NCI-H2081 (cell line): Measurements from ENCODE around the gene LDB2.
"Not testable (repeated sequence)": the region's sequence is repeated elsewhere in the genome, so short reads cannot be mapped to it uniquely, and the experiment has no call there.

Experiments used
- DNase-seq, 2 experiments: peaks; one replicate each; lab custom pipeline; 2025; lab: John Stamatoyannopoulos, UW

Gene LDB2

GRCh38 chr4:16897991-16898827 lies at the start of gene LDB2:
TSS of gene LDB2 (minus strand) at chr4:16898645.
- no peak for DNase-seq

DNA sequence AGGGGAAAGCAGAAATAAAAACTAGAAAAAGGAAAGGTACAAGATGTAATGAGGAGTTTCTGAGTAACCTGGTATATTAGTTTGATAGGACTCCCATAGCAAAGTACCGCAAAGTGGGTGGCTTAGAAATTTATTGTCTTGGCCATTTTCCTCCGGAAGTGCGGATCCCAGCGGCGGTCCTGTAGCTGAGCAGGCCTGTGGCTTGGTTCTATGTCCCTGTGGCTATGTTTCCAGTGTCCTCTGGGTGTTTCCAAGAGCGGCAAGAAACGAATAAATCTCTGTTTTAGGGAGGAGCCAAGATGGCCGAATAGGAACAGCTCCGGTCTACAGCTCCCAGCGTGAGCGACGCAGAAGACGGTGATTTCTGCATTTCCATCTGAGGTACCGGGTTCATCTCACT lies 44.0 kb upstream of the LDB2 start:
- peak in 1 of 2 experiments; percentile 5 for DNase-seq

- DNase-seq = no peak
Measured at GRCh38 chr4:16939178-16939577, 40.7 kb upstream of the LDB2 start.

GRCh38 chr4:16938512-16939040 lies 40.1 kb upstream of the LDB2 start:
- DNase-seq = no peak

DNA sequence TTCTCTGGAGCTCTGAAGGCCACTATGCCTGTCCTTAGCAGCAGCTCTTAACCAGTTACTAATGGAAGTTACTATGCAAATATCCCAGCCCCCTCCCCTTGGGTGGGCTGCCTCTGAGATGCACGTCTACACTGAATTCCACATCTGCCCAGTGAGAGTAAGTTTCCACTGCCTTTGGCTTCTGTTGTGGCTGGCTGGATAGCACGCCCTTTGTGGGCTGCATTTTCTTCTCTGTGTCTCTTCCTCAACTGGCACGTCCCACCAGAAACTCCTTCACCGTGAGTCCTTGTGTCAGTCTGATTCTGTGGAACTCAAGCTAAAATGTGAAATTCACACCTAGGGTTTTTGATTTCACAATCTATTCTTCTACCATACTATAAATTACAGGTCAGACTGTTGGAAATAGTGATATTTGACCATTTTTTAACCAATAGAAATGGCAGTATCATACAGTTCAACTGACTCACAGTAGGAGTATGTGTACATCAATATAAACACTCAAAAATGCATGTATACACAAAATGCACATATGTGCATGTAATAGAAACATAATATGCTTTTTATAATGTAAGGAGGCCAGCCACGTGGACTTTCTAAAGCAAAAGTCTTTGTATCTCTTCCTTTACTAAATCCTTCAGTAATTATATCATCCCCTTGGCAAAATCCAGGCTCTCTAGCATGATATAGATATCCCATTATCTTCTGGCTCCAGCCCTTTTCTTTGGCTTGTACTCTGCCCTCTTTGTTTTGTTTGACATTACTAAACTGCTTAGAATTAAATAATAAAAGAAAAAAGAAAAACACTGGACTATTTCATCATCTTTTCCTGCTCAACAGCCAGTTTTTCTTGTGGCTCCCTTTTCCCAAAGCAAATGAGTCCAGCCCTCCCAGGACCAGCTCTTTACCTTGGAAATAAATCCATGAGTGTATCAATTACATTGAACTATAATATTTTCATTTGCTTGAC lies 33.2 kb upstream of the LDB2 start:
- no peak for DNase-seq

GRCh38 chr4:16926214-16926613 lies 27.8 kb upstream of the LDB2 start:
- no peak for DNase-seq

- DNase-seq = not testable (repeated sequence)
Measured at GRCh38 chr4:16918716-16919115, 20.3 kb upstream of the LDB2 start.

- peak; percentile 48 to 52 for DNase-seq
Measured at GRCh38 chr4:16916719-16917337, 18.4 kb upstream of the LDB2 start.

- DNase-seq = no peak
Measured at GRCh38 chr4:16916031-16916430, 17.6 kb upstream of the LDB2 start.

GRCh38 chr4:16914208-16914607 lies 15.8 kb upstream of the LDB2 start:
- no peak for DNase-seq

- DNase-seq = no peak
Measured at GRCh38 chr4:16912896-16913295, 14.5 kb upstream of the LDB2 start.

GRCh38 chr4:16909281-16909680 lies 10.8 kb upstream of the LDB2 start:
- DNase-seq = no peak

GRCh38 chr4:16908377-16909021 lies 10.1 kb upstream of the LDB2 start:
- no peak for DNase-seq

DNA sequence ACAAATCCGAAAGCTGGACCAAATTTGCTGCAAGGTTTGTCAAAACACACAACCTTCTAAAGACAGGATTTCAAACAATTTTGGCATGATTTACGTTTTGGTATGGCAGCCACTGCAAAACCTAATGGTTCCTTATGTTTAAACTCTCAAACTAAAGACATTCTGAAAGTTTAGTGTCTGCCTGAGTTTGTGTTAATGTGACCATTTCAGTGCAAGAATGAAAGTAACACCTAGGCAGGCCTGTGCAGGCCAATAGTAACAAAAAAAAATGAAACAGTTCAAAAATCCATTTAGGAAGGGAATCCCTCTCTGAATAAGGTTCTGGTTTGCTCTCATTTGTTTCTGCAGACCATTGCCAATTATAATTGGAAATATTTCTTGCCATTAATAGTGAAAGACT lies 1.9 kb upstream of the LDB2 start:
- no peak for DNase-seq

DNA sequence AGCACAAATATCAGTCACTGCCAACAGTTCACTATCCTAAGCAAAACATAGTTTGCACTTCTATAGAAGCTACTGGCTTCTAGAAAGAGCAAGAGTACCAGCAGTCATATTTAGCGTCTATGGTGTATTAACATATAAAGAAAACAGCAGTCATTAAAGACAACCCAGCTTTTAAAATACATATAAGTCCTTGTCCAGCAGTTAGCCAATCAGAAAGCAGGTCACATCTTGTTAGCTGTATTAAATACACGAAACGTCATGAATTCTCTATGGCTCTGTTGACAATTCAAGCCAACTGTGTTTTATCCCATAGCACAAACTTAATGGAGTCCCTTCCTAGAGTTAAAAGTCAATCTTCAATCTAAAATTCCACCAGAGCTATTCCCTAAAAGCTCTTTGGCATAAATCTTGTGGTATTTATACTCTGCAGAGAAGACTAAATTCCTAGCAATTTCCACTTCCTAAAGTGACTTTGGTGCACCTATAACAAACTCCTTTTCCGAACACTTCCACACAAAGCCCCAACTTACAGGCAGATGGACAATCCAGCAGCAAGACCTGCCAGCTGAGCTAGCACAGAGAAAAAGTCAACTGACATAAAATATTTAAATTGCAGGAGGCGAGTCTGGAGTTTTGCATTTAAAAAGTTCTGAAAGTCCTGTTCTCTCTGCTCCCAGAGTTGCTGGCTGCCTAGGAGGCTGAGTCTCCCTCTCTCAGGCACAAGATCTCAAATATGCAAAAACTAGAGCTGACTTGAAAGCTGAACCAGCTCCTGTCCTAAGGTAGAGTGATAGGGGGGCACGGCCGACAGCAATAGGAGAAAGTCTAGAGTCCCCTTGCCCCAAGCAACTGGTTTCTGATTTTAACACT lies 1.3 kb downstream of the LDB2 start:
- DNase-seq = no peak

DNA sequence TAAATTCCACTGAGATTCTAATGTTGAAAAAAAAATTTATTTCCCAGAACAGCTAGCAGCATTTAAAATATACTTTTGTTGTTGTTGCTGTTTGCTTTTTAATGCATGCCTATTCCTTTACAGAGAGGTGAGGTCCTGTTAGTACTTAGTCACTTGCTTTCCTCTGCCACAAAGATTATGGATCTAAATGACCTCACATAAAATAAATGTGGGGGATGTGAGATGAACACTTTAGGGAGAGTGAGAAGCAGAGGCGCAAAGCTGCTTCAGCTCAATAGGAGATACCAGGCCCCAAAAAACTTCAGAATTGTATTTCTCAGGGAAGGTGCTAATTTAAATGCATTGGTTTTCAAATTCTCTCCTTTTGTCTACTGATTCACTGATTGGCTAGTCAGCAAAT lies 4.0 kb downstream of the LDB2 start:
- no peak for DNase-seq

DNA sequence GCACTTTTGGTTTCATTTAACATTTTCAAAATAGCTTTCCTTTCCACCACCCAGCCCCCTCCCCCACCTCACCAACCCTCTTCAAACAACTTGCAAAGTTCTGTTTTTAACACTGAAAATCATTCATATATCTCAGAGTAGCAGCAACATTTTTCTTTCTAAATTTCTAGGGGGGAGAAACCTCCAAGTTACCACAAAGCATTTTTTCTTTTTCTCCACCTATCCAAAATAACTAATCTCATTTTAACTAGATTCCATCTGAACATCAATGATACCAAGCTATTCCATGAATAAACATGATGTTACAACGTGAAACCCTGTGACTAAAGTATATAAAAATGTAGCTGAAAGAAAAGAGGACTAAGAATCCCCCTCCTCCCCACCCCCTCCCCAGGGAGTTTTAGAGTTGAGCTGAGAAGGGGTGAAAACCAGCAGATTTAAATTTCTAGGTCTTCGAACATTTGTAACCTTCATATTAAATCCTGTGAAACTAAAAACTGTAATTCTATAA lies 5.2 kb downstream of the LDB2 start:
- no peak for DNase-seq

- DNase-seq = no peak
Measured at GRCh38 chr4:16890651-16891050, 7.8 kb downstream of the LDB2 start.

- DNase-seq = no peak
Measured at GRCh38 chr4:16889945-16890344, 8.5 kb downstream of the LDB2 start.

- no peak for DNase-seq
Measured at GRCh38 chr4:16887887-16888286, 10.6 kb downstream of the LDB2 start.
